GM12878 (cell line): ENCODE results near the gene PRR35.

ENCODE experiments used
- CTCF ChIP-seq, 3 experiments: IDR thresholded peaks in 2 of 3; conservative IDR thresholded peaks in 1 of 3; 2 replicates each; pipeline ENCODE4 v1.5.1; 2011; ENCODE audit warnings: low read depth in 3 of 3, low read length in 3 of 3, mild to moderate bottlenecking in 3 of 3, control low read depth in 2 of 3, moderate library complexity in 2 of 3, inconsistent platforms in 1 of 3, mixed read lengths in 1 of 3; ENCODE audit not compliant: control insufficient read depth in 2 of 3, insufficient read depth in 1 of 3; ENCODE audit errors: extremely low read depth in 1 of 3
- E2F4 ChIP-seq: IDR thresholded peaks from 2 replicates; pipeline ENCODE4 v1.6.1; 2012; ENCODE audit warnings: low read depth, low read length, improper control_type of control experiment
- GABPA ChIP-seq: IDR thresholded peaks from 2 replicates; pipeline ENCODE4 v1.6.1; 2014; ENCODE audit warnings: antibody characterized with exemption, low read depth, mild to moderate bottlenecking, inconsistent platforms
- JUNB ChIP-seq: IDR thresholded peaks from 2 replicates; pipeline ENCODE4 v1.6.1; 2016; ENCODE audit warnings: antibody characterized with exemption, mild to moderate bottlenecking
- KAT2A ChIP-seq: conservative IDR thresholded peaks from 2 replicates; pipeline ENCODE4 v1.6.1; 2011; ENCODE audit warnings: low read depth, low read length; ENCODE audit not compliant: control insufficient read depth
- MAX ChIP-seq: IDR thresholded peaks from 2 replicates; pipeline ENCODE4 v1.6.1; 2012; ENCODE audit warnings: low read depth, low read length, improper control_type of control experiment
- NFYA ChIP-seq: IDR thresholded peaks from 2 replicates; pipeline ENCODE4 v1.6.1; 2011; ENCODE audit warnings: low read depth, mild to moderate bottlenecking, low read length, improper control_type of control experiment, borderline replicate concordance
- PML ChIP-seq: IDR thresholded peaks from 2 replicates; pipeline ENCODE4 v1.6.1; 2012; ENCODE audit warnings: low read length, inconsistent platforms
- TAF1 ChIP-seq: IDR thresholded peaks from 2 replicates; pipeline ENCODE4 v1.6.1; 2011; ENCODE audit warnings: mild to moderate bottlenecking, low read depth, low read length, borderline replicate concordance
- USF1 ChIP-seq: IDR thresholded peaks from 2 replicates; pipeline ENCODE4 v1.6.1; 2011; ENCODE audit warnings: borderline replicate concordance, low read depth, mild to moderate bottlenecking, moderate library complexity, mixed read lengths, low read length; ENCODE audit not compliant: insufficient read depth; ENCODE audit errors: extremely low read length
- YY1 ChIP-seq: IDR thresholded peaks from 2 replicates; pipeline ENCODE4 v1.6.1; 2011; ENCODE audit warnings: low read depth, mild to moderate bottlenecking, low read length

GRCh38 chr16:608019-608418 lies 47.8 kb downstream of the PRR35 start:
- TF ChIP-seq MAX, result no peak
- TF ChIP-seq CTCF (IDR thresholded peaks at IDR 0.05 in 2 of 3, conservative IDR thresholded peaks at IDR 0.05 in 1 of 3; ENCODE audit: control insufficient read depth in 2 of 3, extremely low read depth in 1 of 3, insufficient read depth in 1 of 3, low read depth in 3 of 3, low read length in 3 of 3), result no peak
- no peak for TF ChIP-seq USF1
- TF ChIP-seq TAF1, result no peak
- TF ChIP-seq PML, result no peak
- TF ChIP-seq JUNB, result no peak
- no peak for TF ChIP-seq NFYA
- TF ChIP-seq GABPA, result no peak
- TF ChIP-seq YY1, result no peak
- TF ChIP-seq KAT2A, result no peak
- TF ChIP-seq E2F4, result no peak
